Peyer's patch (tissue), 4 donors: Measurements from ENCODE around the gene S100A4.
"Not testable (repeated sequence)": the region's sequence is repeated elsewhere in the genome, so short reads cannot be mapped to it uniquely, and the experiment has no call there.

Experiments used
- CTCF ChIP-seq, 6 experiments: fragments of 450-650 bp in 4 of 6; fragments of 200-600 bp in 2 of 6; sonication (generic) in 1 of 6; IDR thresholded peaks; one replicate each; pipeline ENCODE4 v1.5.1; 2017 to 2019; ENCODE audit warnings: antibody characterized with exemption in 6 of 6, mild to moderate bottlenecking in 3 of 6, moderate library complexity in 1 of 6
- POLR2A ChIP-seq, 2 donors: fragments of 450-650 bp; IDR thresholded peaks; one replicate each; pipeline ENCODE4 v1.5.1; 2017; ENCODE audit warnings: antibody characterized with exemption in 2 of 2, mild to moderate bottlenecking in 2 of 2, moderate library complexity in 2 of 2

GRCh38 chr1:153562021-153562420 lies 16.4 kb upstream of the S100A4 start:
- TF ChIP-seq CTCF, POLR2A (IDR thresholded peaks at IDR 0.05): not testable (repeated sequence)
